Measurements from ENCODE around the gene CHRNA4.

CHRNA4 gene

GRCh38 chr20:63331741-63332400 lies 29.3 kb downstream of the CHRNA4 start:
- no peak for DNase-seq

GRCh38 chr20:63330940-63331339 lies 30.2 kb downstream of the CHRNA4 start:
- no peak for DNase-seq

GRCh38 chr20:63330084-63330760 lies 30.9 kb downstream of the CHRNA4 start:
- no peak for DNase-seq

- no peak for DNase-seq
Measured at GRCh38 chr20:63329331-63330083, 31.6 kb downstream of the CHRNA4 start.

- DNase-seq = no peak
Measured at GRCh38 chr20:63328718-63329275, 32.4 kb downstream of the CHRNA4 start.

GRCh38 chr20:63328026-63328700 lies 33.0 kb downstream of the CHRNA4 start:
- DNase-seq = no peak

GRCh38 chr20:63327231-63327745 lies 33.9 kb downstream of the CHRNA4 start:
- no peak for DNase-seq

- DNase-seq = no peak
Measured at GRCh38 chr20:63326314-63327230, 34.6 kb downstream of the CHRNA4 start.

GRCh38 chr20:63325554-63326313 lies 35.4 kb downstream of the CHRNA4 start:
- no peak for DNase-seq

- DNase-seq = no peak
Measured at GRCh38 chr20:63325021-63325471, 36.1 kb downstream of the CHRNA4 start.

- DNase-seq = no peak
Measured at GRCh38 chr20:63323357-63323981, 37.7 kb downstream of the CHRNA4 start.

- DNase-seq = no peak
Measured at GRCh38 chr20:63322933-63323273, 38.2 kb downstream of the CHRNA4 start.

- DNase-seq = no peak
Measured at GRCh38 chr20:63322146-63322932, 38.8 kb downstream of the CHRNA4 start.

- no peak for DNase-seq
Measured at GRCh38 chr20:63321148-63321831, 39.9 kb downstream of the CHRNA4 start.

GRCh38 chr20:63320616-63321147 lies 40.5 kb downstream of the CHRNA4 start:
- DNase-seq = no peak

GRCh38 chr20:63320041-63320511 lies 41.1 kb downstream of the CHRNA4 start:
- no peak for DNase-seq

GRCh38 chr20:63319164-63320040 lies 41.7 kb downstream of the CHRNA4 start:
- no peak for DNase-seq
